ENCODE data around the gene USP10.

- TF ChIP-seq CTCF (IDR thresholded peaks at IDR 0.05) (peak in 1 of 5 experiments; percentile 7), POLR2A (IDR thresholded peaks at IDR 0.05) (no peak)
Observed at GRCh38 chr16:84806256-84806889, 106.6 kb downstream of the USP10 start.

All from tibial nerve (tissue), 3 donors.